ENCODE data around the gene ZNF492.
"Not testable (repeated sequence)": the region's sequence is repeated elsewhere in the genome, so short reads cannot be mapped to it uniquely, and the experiment has no call there.

The ZNF492 gene

DNA sequence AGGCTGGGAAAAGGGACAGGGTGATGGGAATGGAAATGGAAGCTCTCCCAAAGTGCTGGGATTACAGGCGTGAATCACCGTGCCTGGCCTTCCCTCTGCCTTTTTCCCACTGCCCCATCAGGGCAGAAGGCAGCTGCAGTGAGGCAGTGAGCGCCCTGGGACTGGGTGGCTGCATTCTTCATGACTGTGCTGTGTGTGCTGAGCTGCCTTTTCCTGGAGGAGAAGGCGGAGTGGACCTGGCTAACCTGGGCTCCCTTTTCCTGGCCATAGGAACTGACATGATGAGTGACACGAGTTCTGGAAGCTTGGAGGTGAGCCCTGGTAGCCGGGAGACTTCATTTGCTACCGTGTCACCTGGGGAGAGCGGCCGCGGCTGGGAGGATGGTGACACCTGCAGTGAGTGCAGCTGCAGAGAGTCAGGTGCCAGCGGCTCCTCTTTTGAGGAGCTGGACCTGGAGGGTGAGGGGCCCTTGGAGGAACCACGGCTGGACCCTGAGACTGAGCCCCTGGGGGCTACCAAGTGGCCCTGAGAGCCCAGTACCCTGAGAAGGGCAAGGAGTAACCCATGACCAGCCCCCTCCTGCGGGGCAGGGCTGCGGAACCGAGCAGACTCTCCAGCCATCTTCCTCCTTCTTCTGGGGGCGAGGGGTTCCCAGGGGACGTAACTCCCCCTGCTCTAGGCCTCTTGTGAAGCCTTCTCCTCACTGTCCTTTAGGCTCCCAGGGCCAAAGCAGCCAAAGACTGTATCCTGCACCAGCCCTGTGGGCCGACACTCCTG, 26.3 kb upstream of the ZNF492 start:
- no peak for TF ChIP-seq CTCF (IDR thresholded peaks at IDR 0.05; ENCODE audit: low read depth, low read length)
- H3K4me3 ChIP-seq (ENCODE audit: low read depth, low read length): no peak overlapping the region
- in situ Hi-C loops (cut with HindIII; ENCODE audit: low sequenced_read_pairs): no loop called here
- DNase-seq (ENCODE audit: low read depth, low spot score): no peak

DNA sequence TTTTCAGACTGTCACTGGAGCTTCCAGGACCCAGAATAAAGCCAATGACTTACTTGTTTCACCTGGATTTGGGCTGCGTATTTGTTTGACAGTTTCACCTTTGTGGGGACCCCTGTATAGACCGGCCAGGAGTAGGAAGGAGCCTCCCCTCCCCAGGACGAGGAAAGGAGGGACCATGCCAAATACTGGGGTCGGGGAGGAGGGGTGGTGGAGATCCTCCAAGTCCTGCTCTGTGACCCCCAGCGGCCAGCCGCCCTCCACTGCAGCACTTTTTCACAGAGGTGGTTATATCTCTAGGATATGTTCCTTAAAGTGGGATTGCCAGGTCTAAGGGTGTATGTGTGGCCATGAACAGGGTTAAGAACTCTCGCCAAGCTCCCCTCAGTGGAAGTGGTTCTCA, 25.7 kb upstream of the ZNF492 start:
- no peak for TF ChIP-seq CTCF (IDR thresholded peaks at IDR 0.05; ENCODE audit: low read depth, low read length)
- no peak overlapping the region for H3K4me3 ChIP-seq (ENCODE audit: low read depth, low read length)
- in situ Hi-C loops (cut with HindIII; ENCODE audit: low sequenced_read_pairs): no loop called here
- no peak for DNase-seq (ENCODE audit: low read depth, low spot score)

- TF ChIP-seq CTCF (IDR thresholded peaks at IDR 0.05; ENCODE audit: low read depth, low read length): no peak
- no peak overlapping the region for H3K4me3 ChIP-seq (ENCODE audit: low read depth, low read length)
- in situ Hi-C loops (cut with HindIII; ENCODE audit: low sequenced_read_pairs): no loop called here
- no peak for DNase-seq (ENCODE audit: low read depth, low spot score)
Observed at GRCh38 chr19:22609630-22610029, 24.5 kb upstream of the ZNF492 start.

- TF ChIP-seq CTCF (IDR thresholded peaks at IDR 0.05; ENCODE audit: low read depth, low read length): no peak
- DNase-seq (ENCODE audit: low read depth, low spot score): no peak
- in situ Hi-C loops (cut with HindIII; ENCODE audit: low sequenced_read_pairs): no loop called here
- no peak overlapping the region for H3K4me3 ChIP-seq (ENCODE audit: low read depth, low read length)
Observed at GRCh38 chr19:22610121-22610520, 24.0 kb upstream of the ZNF492 start.

DNA sequence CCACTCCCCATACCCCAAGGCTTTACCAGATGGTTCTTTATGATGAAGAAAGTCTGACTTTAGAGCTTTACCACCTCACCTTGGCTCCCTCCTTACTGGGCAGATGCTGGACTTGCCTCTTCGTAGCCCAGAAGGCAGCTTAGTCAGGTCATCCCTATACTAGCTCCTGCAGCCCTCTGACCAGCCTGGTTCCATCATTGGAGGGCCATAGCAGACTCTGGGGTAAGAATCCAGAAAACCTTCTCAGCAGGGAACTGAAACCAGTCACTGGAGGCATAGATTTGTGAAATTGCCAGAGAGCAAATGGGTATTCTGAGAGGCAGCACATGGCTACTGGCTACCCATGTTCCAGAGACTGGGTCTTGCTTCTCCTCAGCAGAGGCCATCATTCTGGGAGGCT, 21.8 kb upstream of the ZNF492 start:
- in situ Hi-C loops (cut with HindIII; ENCODE audit: low sequenced_read_pairs): no loop called here
- TF ChIP-seq CTCF (IDR thresholded peaks at IDR 0.05; ENCODE audit: low read depth, low read length): no peak
- no peak overlapping the region for H3K4me3 ChIP-seq (ENCODE audit: low read depth, low read length)
- DNase-seq (ENCODE audit: low read depth, low spot score): no peak

GRCh38 chr19:22616659-22617058, 17.5 kb upstream of the ZNF492 start:
- in situ Hi-C loops (cut with HindIII; ENCODE audit: low sequenced_read_pairs): no loop called here
- DNase-seq (ENCODE audit: low read depth, low spot score): no peak
- H3K4me3 ChIP-seq (ENCODE audit: low read depth, low read length): no peak overlapping the region
- no peak for TF ChIP-seq CTCF (IDR thresholded peaks at IDR 0.05; ENCODE audit: low read depth, low read length)

GRCh38 chr19:22617181-22617580, 16.9 kb upstream of the ZNF492 start:
- H3K4me3 ChIP-seq (ENCODE audit: low read depth, low read length); in situ Hi-C loops (cut with HindIII; ENCODE audit: low sequenced_read_pairs); DNase-seq (ENCODE audit: low read depth, low spot score): not testable (repeated sequence)

All from astrocyte of the spinal cord (primary cell).